ENCODE results near the gene NBEA.

The NBEA gene

DNA sequence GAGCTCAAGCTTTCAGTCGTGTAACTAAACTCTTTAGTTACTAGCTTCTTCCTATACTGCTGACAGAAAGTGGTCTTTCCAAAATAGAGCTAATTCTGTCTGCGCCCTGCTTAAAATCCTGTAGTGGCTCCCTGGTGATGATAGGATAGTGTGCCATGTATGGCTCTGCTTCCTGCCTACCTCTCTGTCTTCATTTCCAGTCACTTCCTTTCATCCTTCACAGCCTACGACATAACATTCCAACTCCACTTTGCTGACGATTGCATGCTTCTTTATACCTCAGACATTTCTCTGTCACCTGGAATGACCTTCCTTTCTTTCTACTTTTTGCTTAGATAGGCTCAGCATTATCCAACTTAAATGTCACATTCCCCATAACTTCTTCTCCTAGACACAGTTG is 343.6 kb downstream of the NBEA start:
- DNase-seq (ENCODE audit: low read depth) = no peak

DNA sequence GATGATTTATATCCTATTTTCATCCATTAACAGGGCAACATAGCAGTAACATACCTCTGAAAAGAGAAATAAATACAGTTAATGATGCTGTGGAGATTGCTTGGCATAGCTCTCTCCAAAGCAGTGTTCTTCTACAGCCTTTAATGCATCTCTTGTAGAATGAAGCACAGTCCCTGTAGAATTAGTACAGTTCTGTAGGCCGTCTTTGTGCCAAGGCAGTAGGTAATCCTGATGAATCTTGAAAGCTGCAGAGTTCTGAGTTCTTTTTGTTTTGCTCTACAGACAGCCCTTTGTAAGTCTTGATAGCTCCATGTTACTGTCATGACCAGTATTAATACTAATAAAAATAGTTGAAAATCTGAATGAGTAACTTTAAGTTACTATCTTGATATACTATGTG is 350.3 kb downstream of the NBEA start:
- no peak for DNase-seq (ENCODE audit: low read depth)

- no peak for DNase-seq (ENCODE audit: low read depth)
Measured at GRCh38 chr13:35293579-35294226, 351.6 kb downstream of the NBEA start.

DNA sequence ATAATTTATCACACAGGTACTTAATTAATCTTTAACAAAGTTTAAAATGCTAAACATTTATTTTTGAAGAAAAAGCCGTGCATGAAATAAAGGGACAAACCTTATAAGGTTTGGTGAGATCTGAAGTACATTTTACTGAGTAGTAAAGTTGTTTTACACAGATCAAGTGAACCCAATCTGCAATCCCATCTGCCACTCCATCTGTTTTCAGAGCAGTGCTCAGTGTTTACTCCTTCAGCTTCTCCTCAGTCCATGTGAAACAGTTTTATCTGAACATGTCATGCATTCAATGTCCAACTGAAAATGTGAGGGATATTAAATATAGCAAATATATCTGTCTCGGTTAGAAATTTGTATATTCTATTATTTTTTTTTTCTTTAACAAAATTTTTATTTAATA is 367.6 kb downstream of the NBEA start:
- no peak for DNase-seq (ENCODE audit: low read depth)

- no peak for DNase-seq (ENCODE audit: low read depth)
Measured at GRCh38 chr13:35332134-35332533, 390.1 kb downstream of the NBEA start.

DNA sequence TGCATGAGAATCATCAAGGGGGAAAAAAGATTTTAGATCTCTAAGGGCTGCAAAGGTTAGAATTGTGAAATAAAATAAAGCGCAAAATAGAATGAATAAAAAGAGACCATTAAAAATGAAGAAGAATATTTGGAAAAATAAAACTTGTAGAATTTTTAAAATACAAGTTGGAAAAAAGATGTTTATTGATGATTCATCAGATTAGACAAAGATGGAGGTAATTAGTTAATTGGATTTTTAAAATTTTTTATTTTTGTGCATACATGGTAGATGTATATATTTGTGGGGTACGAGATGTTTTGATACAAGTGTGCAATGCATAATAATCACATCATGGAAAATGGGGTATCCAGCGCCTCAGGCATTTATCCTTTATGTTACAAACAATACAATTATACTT is 391.1 kb downstream of the NBEA start:
- DNase-seq (ENCODE audit: low read depth) = no peak

DNA sequence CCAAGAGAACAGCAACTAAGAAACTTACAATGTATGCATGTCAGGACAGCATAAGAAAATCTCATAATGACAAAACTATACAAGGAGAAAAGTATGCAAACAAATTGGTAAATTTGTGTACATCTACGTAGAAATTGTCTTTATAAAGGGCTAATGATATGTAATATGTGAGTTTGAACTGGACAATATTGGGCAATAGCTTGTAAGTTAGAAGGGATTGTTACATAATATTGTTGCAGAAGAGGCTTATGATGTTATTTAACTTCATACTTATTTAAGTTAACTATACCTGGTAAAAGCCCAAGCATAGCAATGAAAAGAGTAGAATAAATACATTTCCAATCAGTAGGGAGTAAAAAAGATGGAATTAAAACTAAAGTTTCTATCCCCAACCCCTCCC is 400.4 kb downstream of the NBEA start:
- DNase-seq (ENCODE audit: low read depth) = no peak

- no peak for DNase-seq (ENCODE audit: low read depth)
Measured at GRCh38 chr13:35343417-35343816, 401.3 kb downstream of the NBEA start.

DNA sequence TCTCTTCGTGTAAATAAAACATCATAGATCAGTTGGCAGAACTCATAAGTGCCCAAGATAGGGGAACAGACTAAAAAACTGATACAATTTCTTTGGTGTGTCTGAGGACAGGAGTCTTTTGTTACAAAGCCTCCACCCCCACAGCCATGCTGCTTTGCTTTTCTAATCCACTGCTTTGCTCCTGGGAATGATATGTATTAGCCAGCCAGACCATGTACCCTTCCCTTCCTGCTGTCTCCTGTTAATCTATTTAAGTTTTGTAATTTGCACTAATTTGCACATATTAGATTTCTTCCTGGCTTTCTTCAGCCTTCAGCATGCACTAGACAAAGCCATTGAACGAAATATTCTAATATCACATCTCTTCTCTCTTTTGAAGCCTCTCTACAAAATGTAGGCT is 403.9 kb downstream of the NBEA start:
- DNase-seq (ENCODE audit: low read depth) = no peak

- DNase-seq (ENCODE audit: low read depth) = no peak
Measured at GRCh38 chr13:35346494-35346893, 404.4 kb downstream of the NBEA start.

DNA sequence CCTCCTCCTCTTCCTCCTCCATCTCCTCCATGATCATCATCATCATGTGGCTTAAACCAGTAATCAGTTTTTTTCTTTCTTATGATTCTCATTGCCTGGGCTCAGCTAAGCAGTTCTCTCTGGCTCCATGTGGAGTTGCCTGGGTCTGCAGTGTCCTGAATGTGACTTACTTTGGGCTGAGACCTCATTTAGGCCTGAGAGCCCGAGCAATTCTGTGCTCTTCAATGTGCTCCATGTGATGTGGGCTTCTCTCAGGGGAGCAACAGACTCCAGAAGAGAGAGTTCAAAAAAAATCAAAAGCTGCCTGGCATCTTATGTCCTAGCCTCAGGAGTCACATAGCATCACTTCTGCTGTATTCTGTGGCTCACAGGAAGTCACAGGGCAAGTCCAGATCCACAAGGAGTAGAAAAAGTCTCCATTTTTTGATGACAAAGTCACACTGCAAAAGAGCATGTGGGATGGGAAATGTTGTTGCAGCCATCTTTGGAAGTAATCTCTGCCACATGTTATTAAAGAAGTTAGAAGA is 405.7 kb downstream of the NBEA start:
- no peak for DNase-seq (ENCODE audit: low read depth)

- no peak for DNase-seq (ENCODE audit: low read depth)
Measured at GRCh38 chr13:35349052-35349451, 407.0 kb downstream of the NBEA start.

DNA sequence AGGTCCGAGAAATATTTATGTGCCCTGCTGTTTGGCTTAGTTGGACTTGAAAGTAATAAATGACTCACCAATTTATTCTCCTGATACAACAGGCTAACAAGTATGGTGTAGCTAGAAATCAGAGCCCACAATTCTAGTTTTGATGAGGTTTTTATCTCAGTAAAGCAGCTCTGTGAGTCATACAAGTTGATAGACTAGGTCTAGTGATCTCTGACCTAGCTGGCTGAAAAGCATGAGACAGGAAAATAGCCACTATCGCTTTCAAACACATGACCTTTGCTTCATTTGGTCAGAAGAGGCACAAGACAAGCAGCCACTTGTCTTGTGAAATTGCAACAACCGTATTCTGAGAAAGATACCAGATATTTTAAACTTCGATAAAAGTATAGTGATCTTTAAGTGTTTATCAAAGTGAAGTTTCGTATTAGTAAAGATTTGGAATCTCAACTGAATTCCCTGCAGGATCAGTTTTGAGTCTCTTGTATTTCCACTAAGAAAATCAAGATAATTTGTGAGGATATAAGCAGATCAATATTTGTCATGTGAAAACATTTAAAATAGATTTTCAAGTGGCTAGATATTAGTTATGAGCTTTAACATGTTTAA is 407.7 kb downstream of the NBEA start:
- no peak for DNase-seq (ENCODE audit: low read depth)

DNA sequence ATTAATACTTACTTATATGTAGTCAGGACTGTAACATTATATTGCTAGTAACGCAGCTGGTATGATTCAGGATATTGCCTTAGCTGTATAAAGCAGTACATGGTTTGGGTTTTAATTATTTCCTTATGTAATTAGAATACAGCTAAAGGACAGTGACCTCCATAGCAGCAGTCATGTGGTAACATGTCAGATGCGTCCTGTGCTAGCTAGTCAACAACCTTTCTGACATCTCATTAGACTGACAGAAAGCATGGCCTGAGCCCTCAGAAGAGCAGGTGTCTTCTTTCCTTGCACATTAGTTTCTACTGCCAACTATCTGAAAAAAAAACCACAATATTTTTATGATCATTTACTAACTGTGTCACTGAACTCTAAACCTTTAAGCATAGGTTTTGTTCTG is 412.2 kb downstream of the NBEA start:
- DNase-seq (ENCODE audit: low read depth) = no peak

DNA sequence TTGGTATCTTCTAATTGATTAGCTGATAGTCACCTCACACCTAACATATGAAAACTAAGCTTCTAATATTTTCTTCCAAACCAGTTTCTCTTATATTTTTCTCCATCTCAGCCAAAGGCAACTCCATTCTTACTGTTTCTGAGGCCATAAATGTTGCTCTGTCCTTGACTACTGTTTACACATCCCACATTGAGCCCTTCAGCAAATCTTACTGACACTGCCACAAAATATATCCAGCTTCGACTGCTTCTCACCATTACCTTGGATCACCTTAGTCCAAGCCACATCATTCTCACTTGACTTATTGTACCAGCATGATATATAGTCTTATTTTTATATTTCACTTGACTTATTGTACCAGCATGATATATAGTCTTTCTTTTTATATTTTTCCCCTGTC is 412.8 kb downstream of the NBEA start:
- no peak for DNase-seq (ENCODE audit: low read depth)

DNA sequence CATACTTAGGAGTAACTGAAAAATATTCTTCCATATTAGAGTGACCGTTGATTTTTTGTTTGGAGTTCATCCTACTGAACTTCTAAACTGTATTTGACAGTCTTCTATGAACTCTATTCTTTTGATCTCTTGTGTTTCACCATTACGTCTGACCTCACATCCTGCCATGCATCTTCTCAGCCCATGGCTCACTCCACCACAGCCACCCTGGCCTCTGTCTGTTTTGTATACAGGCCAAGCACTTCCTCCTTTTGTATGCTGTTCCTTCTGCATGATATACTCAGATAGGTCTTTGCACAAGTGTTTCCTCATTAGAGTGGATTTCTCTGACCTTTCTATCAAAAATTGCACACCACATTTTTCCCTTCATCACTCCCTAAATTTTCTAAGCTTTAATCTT is 414.5 kb downstream of the NBEA start:
- no peak for DNase-seq (ENCODE audit: low read depth)

GRCh38 chr13:35365883-35366282 is 423.8 kb downstream of the NBEA start:
- DNase-seq (ENCODE audit: low read depth) = no peak

DNA sequence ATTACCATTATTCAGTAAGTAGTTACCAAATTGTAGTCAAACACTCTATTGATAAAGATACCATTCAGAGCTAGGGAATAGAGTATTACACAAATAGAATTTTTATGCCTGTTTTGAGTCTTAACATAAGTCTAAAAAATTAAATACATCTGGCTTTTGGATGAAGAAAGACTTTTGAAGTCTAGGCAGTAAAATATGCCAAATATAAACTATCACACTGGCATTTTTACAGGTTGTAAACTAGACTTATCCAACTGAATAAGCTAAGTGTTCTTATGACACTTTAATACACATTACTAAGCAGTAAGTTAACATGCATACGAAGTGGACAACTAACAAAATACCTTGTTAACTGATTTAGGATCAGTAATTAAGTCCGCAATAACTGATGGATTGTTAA is 425.5 kb downstream of the NBEA start:
- no peak for DNase-seq (ENCODE audit: low read depth)

GRCh38 chr13:35378939-35379338 is 436.9 kb downstream of the NBEA start:
- DNase-seq (ENCODE audit: low read depth) = no peak

DNA sequence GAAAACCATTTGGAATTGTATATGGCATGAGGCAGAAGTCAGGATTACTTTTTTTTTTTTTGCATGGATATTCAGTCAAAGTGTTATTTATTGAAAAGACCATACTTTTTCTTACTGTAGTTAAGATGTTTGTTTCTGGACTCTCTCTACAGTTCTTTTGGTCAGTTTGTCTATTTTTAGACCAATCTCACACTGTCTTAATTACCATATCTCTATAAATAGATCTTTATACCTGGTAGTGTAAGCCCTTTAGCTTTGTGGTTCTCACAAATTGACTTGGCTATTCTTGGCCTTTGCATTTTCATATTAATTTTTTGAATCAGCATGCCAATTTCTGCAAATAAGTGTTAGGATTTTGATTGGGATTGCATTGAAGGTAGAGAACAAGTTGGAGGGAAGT is 437.6 kb downstream of the NBEA start:
- DNase-seq (ENCODE audit: low read depth) = no peak

DNA sequence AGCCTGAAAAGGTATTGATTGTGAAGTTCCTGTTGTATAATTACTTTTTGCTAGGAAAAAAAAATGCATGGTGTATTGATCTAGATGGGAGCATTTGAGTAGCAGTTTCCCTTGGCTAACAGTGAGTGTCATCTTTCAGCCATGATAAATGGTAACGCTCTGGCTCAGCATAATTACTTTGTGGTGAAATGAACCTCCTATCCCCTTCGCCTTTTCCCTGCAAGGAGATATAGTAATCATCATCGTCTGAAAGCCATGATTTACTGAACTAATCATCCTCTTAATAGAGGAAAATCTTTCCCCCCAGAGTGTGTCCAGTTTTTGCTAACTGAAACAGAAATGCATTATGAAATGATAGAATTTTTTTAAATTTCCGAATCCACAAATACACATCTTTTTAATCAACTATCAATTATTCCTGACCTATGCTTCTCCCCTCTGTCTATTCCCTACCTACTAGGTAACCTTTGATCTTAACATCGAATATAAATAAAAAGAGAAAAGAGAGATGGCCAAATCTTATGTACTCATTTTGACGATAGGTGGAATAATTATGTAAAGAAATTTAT is 445.7 kb downstream of the NBEA start:
- DNase-seq (ENCODE audit: low read depth) = no peak

DNA sequence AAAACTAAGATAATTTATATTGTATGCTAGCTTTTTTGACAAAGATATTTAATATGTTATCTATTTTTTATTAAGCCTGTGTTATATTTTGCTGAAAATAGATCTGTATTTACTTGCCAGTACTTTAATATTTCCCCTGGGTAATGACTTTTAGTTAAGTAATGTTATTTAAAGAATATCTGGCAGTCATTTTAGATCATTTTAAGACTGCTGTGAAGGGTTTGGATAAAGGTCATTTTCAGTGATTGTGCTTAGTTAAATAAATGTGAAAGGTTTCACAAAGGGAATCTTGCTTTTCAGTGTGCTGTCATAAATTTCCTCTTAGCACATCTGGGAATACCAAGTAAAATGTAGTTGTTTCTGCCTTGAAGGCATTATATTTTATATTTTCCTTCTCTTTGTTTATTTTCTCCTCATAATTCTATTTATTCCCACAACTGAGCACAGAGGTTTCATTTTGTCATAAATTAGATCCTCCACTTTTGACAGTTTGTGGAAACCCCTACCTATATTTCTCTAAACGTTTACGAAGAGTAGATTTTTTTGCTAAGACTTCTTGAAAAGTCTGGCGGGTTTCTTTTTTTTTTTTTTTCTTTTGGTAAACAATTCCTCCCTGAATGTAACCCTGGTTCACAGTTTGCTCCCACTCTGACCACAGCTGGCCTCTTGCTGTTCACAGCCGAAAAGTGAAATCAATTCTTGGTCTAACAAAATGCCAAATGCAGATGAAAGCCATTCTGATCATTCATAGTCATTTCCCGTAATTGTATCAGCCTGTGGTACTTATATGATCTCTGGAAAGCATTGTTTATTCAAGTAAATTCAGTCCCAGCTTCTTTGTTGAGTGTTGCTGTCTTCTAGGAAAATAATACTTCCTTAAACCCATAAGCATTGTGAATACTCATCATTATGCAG is 446.6 kb downstream of the NBEA start:
- DNase-seq (ENCODE audit: low read depth) = no peak

- DNase-seq (ENCODE audit: low read depth) = no peak
Measured at GRCh38 chr13:35389535-35389934, 447.5 kb downstream of the NBEA start.
